Measurements from ENCODE around the gene CTNNA3. TPM values are rescaled to one million over a fixed set of nuclear protein-coding genes. Genes with fewer than 3 reads are reported as not detected.
A peak's percentile ranks its signal among the peaks of the same experiment; 100 is the strongest.

CTNNA3 gene
- total RNA-seq, 1 donor from 2014 or later = 129 TPM

GRCh38 chr10:66786709-66787108, 909.3 kb downstream of the CTNNA3 start:
- DNase-seq (no peak), ATAC-seq (ENCODE audit: poor library complexity) (no peak)
- intact Hi-C loops (cut with DNase I) = no loop called here

GRCh38 chr10:66784770-66785169, 911.2 kb downstream of the CTNNA3 start:
- intact Hi-C loops (cut with DNase I) = no loop called here
- DNase-seq = no peak

GRCh38 chr10:66783316-66783715, 912.7 kb downstream of the CTNNA3 start:
- no peak for DNase-seq
- ATAC-seq (ENCODE audit: poor library complexity) = no peak
- intact Hi-C loops (cut with DNase I) = no loop called here

More at GRCh38 chr10:66784770-66785169, 911.2 kb downstream of the CTNNA3 start:
- no peak for ATAC-seq (ENCODE audit: poor library complexity)

GRCh38 chr10:66782776-66783175, 913.2 kb downstream of the CTNNA3 start:
- intact Hi-C loops (cut with DNase I) = no loop called here
- ATAC-seq (ENCODE audit: poor library complexity) (peak; percentile 36), DNase-seq (no peak)

- no peak for DNase-seq
- peak; percentile 51 for ATAC-seq (ENCODE audit: poor library complexity)
- intact Hi-C loops (cut with DNase I) = no loop called here
Observed at GRCh38 chr10:66782144-66782543, 913.9 kb downstream of the CTNNA3 start.

- intact Hi-C loops (cut with DNase I) = no loop called here
- DNase-seq (no peak), ATAC-seq (ENCODE audit: poor library complexity) (no peak)
Observed at GRCh38 chr10:66780796-66781195, 915.2 kb downstream of the CTNNA3 start.

GRCh38 chr10:66778351-66778750, 917.6 kb downstream of the CTNNA3 start:
- ATAC-seq (ENCODE audit: poor library complexity) = no peak
- intact Hi-C loops (cut with DNase I) = no loop called here
- no peak for DNase-seq

- intact Hi-C loops (cut with DNase I) = no loop called here
- DNase-seq = no peak
- no peak for ATAC-seq (ENCODE audit: poor library complexity)
Observed at GRCh38 chr10:66777665-66778064, 918.3 kb downstream of the CTNNA3 start.

- intact Hi-C loops (cut with DNase I) = no loop called here
- DNase-seq (no peak), ATAC-seq (ENCODE audit: poor library complexity) (no peak)
Observed at GRCh38 chr10:66773472-66773817, 922.5 kb downstream of the CTNNA3 start.

GRCh38 chr10:66772548-66773471, 923.2 kb downstream of the CTNNA3 start:
- ATAC-seq (ENCODE audit: poor library complexity) (no peak), DNase-seq (no peak)
- intact Hi-C loops (cut with DNase I) = no loop called here

GRCh38 chr10:66767707-66768106, 928.3 kb downstream of the CTNNA3 start:
- ATAC-seq (ENCODE audit: poor library complexity) = no peak

GRCh38 chr10:66762218-66762729, 933.7 kb downstream of the CTNNA3 start:
- no peak for DNase-seq
- intact Hi-C loops (cut with DNase I) = no loop called here
- ATAC-seq (ENCODE audit: poor library complexity) = no peak

More at GRCh38 chr10:66767707-66768106, 928.3 kb downstream of the CTNNA3 start:
- no peak for DNase-seq
- intact Hi-C loops (cut with DNase I) = no loop called here

GRCh38 chr10:66760941-66761340, 935.1 kb downstream of the CTNNA3 start:
- ATAC-seq (ENCODE audit: poor library complexity) = no peak
- intact Hi-C loops (cut with DNase I) = no loop called here

GRCh38 chr10:66755474-66755873, 940.5 kb downstream of the CTNNA3 start:
- DNase-seq (no peak), ATAC-seq (ENCODE audit: poor library complexity) (no peak)
- intact Hi-C loops (cut with DNase I) = no loop called here

More at GRCh38 chr10:66760941-66761340, 935.1 kb downstream of the CTNNA3 start:
- DNase-seq = no peak

GRCh38 chr10:66752714-66753113, 943.3 kb downstream of the CTNNA3 start:
- intact Hi-C loops (cut with DNase I) = no loop called here
- ATAC-seq (ENCODE audit: poor library complexity) (no peak), DNase-seq (no peak)

GRCh38 chr10:66748217-66748616, 947.8 kb downstream of the CTNNA3 start:
- DNase-seq (no peak), ATAC-seq (ENCODE audit: poor library complexity) (no peak)
- intact Hi-C loops (cut with DNase I) = no loop called here

GRCh38 chr10:66747451-66747850, 948.5 kb downstream of the CTNNA3 start:
- DNase-seq (no peak), ATAC-seq (ENCODE audit: poor library complexity) (no peak)
- intact Hi-C loops (cut with DNase I) = no loop called here

GRCh38 chr10:66746711-66747110, 949.3 kb downstream of the CTNNA3 start:
- DNase-seq (no peak), ATAC-seq (ENCODE audit: poor library complexity) (no peak)
- intact Hi-C loops (cut with DNase I) = no loop called here

- ATAC-seq (ENCODE audit: poor library complexity) = no peak
- DNase-seq = no peak
- intact Hi-C loops (cut with DNase I) = no loop called here
Observed at GRCh38 chr10:66746246-66746645, 949.7 kb downstream of the CTNNA3 start.

GRCh38 chr10:66744915-66745314, 951.1 kb downstream of the CTNNA3 start:
- ATAC-seq (ENCODE audit: poor library complexity) = no peak
- intact Hi-C loops (cut with DNase I) = no loop called here
- DNase-seq = no peak

Measured in Right ventricle myocardium superior (tissue), 1 donor.